Fibroblast of pulmonary artery (primary cell): ENCODE data around the gene S100Z.

Source experiments
- DNase-seq: peaks from one replicate; pipeline ENCODE4 v3.0.0-alpha.2; 2010; ENCODE audit warnings: low read depth
- H3K4me3 ChIP-seq: replicated peaks from 2 replicates; pipeline ENCODE4 v1.5.1; 2011; ENCODE audit warnings: low read depth, mild to moderate bottlenecking, control low read depth, low read length, moderate library complexity
- CTCF ChIP-seq: IDR thresholded peaks from 2 replicates; pipeline ENCODE4 v1.5.1; 2011; ENCODE audit warnings: mild to moderate bottlenecking, control low read depth, low read length, inconsistent platforms; ENCODE audit errors: missing control alignments

Gene S100Z

GRCh38 chr5:76952795-76953536 lies 103.2 kb downstream of the S100Z start, which contains the start of gene CRHBP:
Gene CRHBP (plus strand): TSS chr5:76953045. CDS start chr5:76953135, 90 bp downstream.
- TF ChIP-seq CTCF = no peak
- no peak for DNase-seq
- peak within 1 kb of the TSS; percentile 24 for H3K4me3 ChIP-seq

GRCh38 chr5:76953551-76954382 lies 104.0 kb downstream of the S100Z start:
- no peak for TF ChIP-seq CTCF
- H3K4me3 ChIP-seq = peak overlapping the region; percentile 24
- DNase-seq = no peak

GRCh38 chr5:76954383-76954763 lies 104.6 kb downstream of the S100Z start:
- H3K4me3 ChIP-seq = no peak overlapping the region
- TF ChIP-seq CTCF = no peak
- DNase-seq = no peak

- no peak overlapping the region for H3K4me3 ChIP-seq
- TF ChIP-seq CTCF = no peak
- no peak for DNase-seq
These were observed 106.2 kb downstream of the S100Z start for GRCh38 chr5:76956033-76956432.

GRCh38 chr5:76958991-76959767 lies 109.4 kb downstream of the S100Z start:
- no peak for TF ChIP-seq CTCF
- DNase-seq = peak; percentile 64
- no peak overlapping the region for H3K4me3 ChIP-seq

GRCh38 chr5:76960004-76960625 lies 110.3 kb downstream of the S100Z start:
- no peak for TF ChIP-seq CTCF
- no peak overlapping the region for H3K4me3 ChIP-seq
- DNase-seq = peak; percentile 9
